ENCODE data around the gene NKAIN2. TPM values are rescaled to one million over a fixed set of nuclear protein-coding genes. Genes with fewer than 3 reads are reported as not detected.

The NKAIN2 gene
- total RNA-seq, 1 experiment from 2014 or later, result 2.2 TPM

- Histone ChIP-seq H3K4me1 (ENCODE audit: insufficient read depth, low read length, poor library complexity, severe bottlenecking) (peaks cover 45% of the 10 kb centered on the region), H3K27ac (ENCODE audit: low read depth, low read length, poor library complexity, severe bottlenecking) (no peak overlapping the region), H3K4me3 (ENCODE audit: low read depth, low read length, poor library complexity, severe bottlenecking) (no peak overlapping the region), H3K27me3 (replicated peaks; ENCODE audit: insufficient read depth, low read depth, low read length, poor library complexity) (no peaks in the 10 kb centered on the region), H3K36me3 (ENCODE audit: insufficient read depth, low read length, poor library complexity, severe bottlenecking) (no peaks in the 10 kb centered on the region), H3K9me3 (ENCODE audit: low read depth, low read length, poor library complexity, severe bottlenecking) (no peaks in the 10 kb centered on the region)
- POLR2A ChIA-PET (ENCODE audit: low non-redundant PET), result no interaction called here
- DNase-seq (ENCODE audit: low spot score), result no peak
- CTCF ChIA-PET, result no interaction called here
- intact Hi-C loops (cut with micrococcal nuclease; ENCODE audit: unreplicated experiment), result no loop called here
- BruUV-seq (replicated peaks), result no TSS peak
- no peak for TF ChIP-seq EZH2 (IDR thresholded peaks at IDR 0.05; ENCODE audit: borderline replicate concordance, low read depth, low read length, poor library complexity, severe bottlenecking)
- TF ChIP-seq, protein P1, sequence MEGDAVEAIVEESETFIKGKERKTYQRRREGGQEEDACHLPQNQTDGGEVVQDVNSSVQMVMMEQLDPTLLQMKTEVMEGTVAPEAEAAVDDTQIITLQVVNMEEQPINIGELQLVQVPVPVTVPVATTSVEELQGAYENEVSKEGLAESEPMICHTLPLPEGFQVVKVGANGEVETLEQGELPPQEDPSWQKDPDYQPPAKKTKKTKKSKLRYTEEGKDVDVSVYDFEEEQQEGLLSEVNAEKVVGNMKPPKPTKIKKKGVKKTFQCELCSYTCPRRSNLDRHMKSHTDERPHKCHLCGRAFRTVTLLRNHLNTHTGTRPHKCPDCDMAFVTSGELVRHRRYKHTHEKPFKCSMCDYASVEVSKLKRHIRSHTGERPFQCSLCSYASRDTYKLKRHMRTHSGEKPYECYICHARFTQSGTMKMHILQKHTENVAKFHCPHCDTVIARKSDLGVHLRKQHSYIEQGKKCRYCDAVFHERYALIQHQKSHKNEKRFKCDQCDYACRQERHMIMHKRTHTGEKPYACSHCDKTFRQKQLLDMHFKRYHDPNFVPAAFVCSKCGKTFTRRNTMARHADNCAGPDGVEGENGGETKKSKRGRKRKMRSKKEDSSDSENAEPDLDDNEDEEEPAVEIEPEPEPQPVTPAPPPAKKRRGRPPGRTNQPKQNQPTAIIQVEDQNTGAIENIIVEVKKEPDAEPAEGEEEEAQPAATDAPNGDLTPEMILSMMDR (conservative IDR thresholded peaks at IDR 0.05; ENCODE audit: low read depth, low read length), result no peak
These were observed 964.6 kb downstream of the NKAIN2 start for GRCh38 chr6:124768224-124768623.

- no peaks in the 10 kb centered on the region for H3K27me3 ChIP-seq (replicated peaks; ENCODE audit: insufficient read depth, low read depth, low read length, poor library complexity)
- peak; percentile 75 for DNase-seq (ENCODE audit: low spot score)
- no peaks in the 10 kb centered on the region for H3K9me3 ChIP-seq (ENCODE audit: low read depth, low read length, poor library complexity, severe bottlenecking)
- no peak overlapping the region for H3K4me3 ChIP-seq (ENCODE audit: low read depth, low read length, poor library complexity, severe bottlenecking)
- intact Hi-C loops (cut with micrococcal nuclease; ENCODE audit: unreplicated experiment), result loop anchor here (10.0 kb wide), 1 partner anchor 285 kb away; no protein-coding TSS in a partner anchor
- POLR2A ChIA-PET (ENCODE audit: low non-redundant PET), result no interaction called here
- H3K36me3 ChIP-seq (ENCODE audit: insufficient read depth, low read length, poor library complexity, severe bottlenecking), result no peaks in the 10 kb centered on the region
- H3K4me1 ChIP-seq (ENCODE audit: insufficient read depth, low read length, poor library complexity, severe bottlenecking), result peaks cover 51% of the 10 kb centered on the region
- peak overlapping the region; percentile 1 for H3K27ac ChIP-seq (ENCODE audit: low read depth, low read length, poor library complexity, severe bottlenecking)
- no TSS peak for BruUV-seq (replicated peaks)
- TF ChIP-seq EZH2 (IDR thresholded peaks at IDR 0.05; ENCODE audit: borderline replicate concordance, low read depth, low read length, poor library complexity, severe bottlenecking), result no peak
- TF ChIP-seq, protein P1 (conservative IDR thresholded peaks at IDR 0.05; ENCODE audit: low read depth, low read length), result no peak
- CTCF ChIA-PET, result no interaction called here
These were observed 966.3 kb downstream of the NKAIN2 start for GRCh38 chr6:124769811-124770544.

DNA sequence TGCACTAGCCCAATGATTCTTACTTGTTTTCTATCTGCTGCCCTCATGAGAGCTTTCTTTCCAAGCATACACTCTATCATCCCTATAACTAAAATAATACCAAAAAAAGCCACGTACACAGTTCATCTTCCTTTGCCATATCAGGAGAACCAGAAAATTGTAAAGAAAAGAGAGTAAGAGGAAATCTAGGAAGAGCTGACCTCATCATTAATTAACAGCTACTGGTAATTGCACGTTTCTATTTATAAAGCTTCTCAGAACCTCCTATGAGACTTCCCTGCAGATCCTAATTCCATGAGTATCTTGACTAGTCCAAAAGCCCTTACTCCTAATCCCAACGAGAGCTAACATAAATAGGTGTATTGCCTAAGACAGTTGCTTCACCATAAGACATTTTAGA lies 967.1 kb downstream of the NKAIN2 start:
- ChIA-PET POLR2A (ENCODE audit: low non-redundant PET) (no interaction called here), CTCF (no interaction called here)
- BruUV-seq (replicated peaks), result no TSS peak
- peaks cover 59% of the 10 kb centered on the region for H3K4me1 ChIP-seq (ENCODE audit: insufficient read depth, low read length, poor library complexity, severe bottlenecking)
- DNase-seq (ENCODE audit: low spot score), result no peak
- H3K27ac ChIP-seq (ENCODE audit: low read depth, low read length, poor library complexity, severe bottlenecking), result peak overlapping the region; percentile 1
- no peak for TF ChIP-seq EZH2 (IDR thresholded peaks at IDR 0.05; ENCODE audit: borderline replicate concordance, low read depth, low read length, poor library complexity, severe bottlenecking)
- TF ChIP-seq, protein P1 (conservative IDR thresholded peaks at IDR 0.05; ENCODE audit: low read depth, low read length), result no peak
- intact Hi-C loops (cut with micrococcal nuclease; ENCODE audit: unreplicated experiment), result loop anchor here (10.0 kb wide), 1 partner anchor 286 kb away; no protein-coding TSS in a partner anchor
- no peaks in the 10 kb centered on the region for H3K9me3 ChIP-seq (ENCODE audit: low read depth, low read length, poor library complexity, severe bottlenecking)
- H3K36me3 ChIP-seq (ENCODE audit: insufficient read depth, low read length, poor library complexity, severe bottlenecking), result no peaks in the 10 kb centered on the region
- H3K27me3 ChIP-seq (replicated peaks; ENCODE audit: insufficient read depth, low read depth, low read length, poor library complexity), result no peaks in the 10 kb centered on the region
- H3K4me3 ChIP-seq (ENCODE audit: low read depth, low read length, poor library complexity, severe bottlenecking), result no peak overlapping the region
